NCI-H2171 (cell line): ENCODE results near the gene SLC12A9.
A peak's percentile ranks its signal among the peaks of the same experiment; 100 is the strongest.

ENCODE experiments used
- DNase-seq: peaks from one replicate; lab custom pipeline; 2025; lab: John Stamatoyannopoulos, UW

Gene SLC12A9

GRCh38 chr7:100861616-100861985 lies 9.1 kb downstream of the SLC12A9 start:
- DNase-seq, result no peak

- no peak for DNase-seq
These were observed 11.0 kb downstream of the SLC12A9 start for GRCh38 chr7:100863406-100863950.

GRCh38 chr7:100864263-100864845 lies 11.8 kb downstream of the SLC12A9 start:
- no peak for DNase-seq

GRCh38 chr7:100865372-100865911 lies 12.9 kb downstream of the SLC12A9 start:
- DNase-seq, result peak; percentile 52

GRCh38 chr7:100865938-100866728 lies 13.6 kb downstream of the SLC12A9 start:
- peak; percentile 62 for DNase-seq

GRCh38 chr7:100866729-100867039 lies 14.2 kb downstream of the SLC12A9 start:
- DNase-seq, result no peak

- peak; percentile 52 for DNase-seq
These were observed 14.7 kb downstream of the SLC12A9 start, which contains the start of gene TRIP6 for GRCh38 chr7:100867040-100867775. Gene TRIP6 (plus strand): TSS chr7:100867387. CDS start chr7:100867498, 111 bp downstream.

GRCh38 chr7:100867776-100868485 lies 15.4 kb downstream of the SLC12A9 start:
- no peak for DNase-seq

- DNase-seq, result no peak
These were observed 21.2 kb downstream of the SLC12A9 start for GRCh38 chr7:100873599-100874299.

- no peak for DNase-seq
These were observed 21.7 kb downstream of the SLC12A9 start for GRCh38 chr7:100874300-100874576.

GRCh38 chr7:100874577-100875355 lies 22.3 kb downstream of the SLC12A9 start, which contains the start of gene SRRT:
Gene SRRT (plus strand): TSS chr7:100875103. CDS start chr7:100875591, 488 bp downstream.
- DNase-seq, result peak; percentile 99

GRCh38 chr7:100875356-100875751 lies 22.8 kb downstream of the SLC12A9 start:
- DNase-seq, result no peak

GRCh38 chr7:100878013-100878412 lies 25.5 kb downstream of the SLC12A9 start:
- no peak for DNase-seq

GRCh38 chr7:100878685-100879084 lies 26.2 kb downstream of the SLC12A9 start:
- no peak for DNase-seq

GRCh38 chr7:100879685-100880261 lies 27.3 kb downstream of the SLC12A9 start:
- DNase-seq, result no peak

- no peak for DNase-seq
These were observed 28.1 kb downstream of the SLC12A9 start for GRCh38 chr7:100880645-100881044.

- no peak for DNase-seq
These were observed 28.6 kb downstream of the SLC12A9 start for GRCh38 chr7:100881136-100881535.

GRCh38 chr7:100882201-100882600 lies 29.7 kb downstream of the SLC12A9 start:
- DNase-seq, result no peak

GRCh38 chr7:100882785-100883526 lies 30.4 kb downstream of the SLC12A9 start:
- no peak for DNase-seq
